IPS-NIHi7 (cell line): Measurements from ENCODE around the gene CPNE4.
A peak's percentile ranks its signal among the peaks of the same experiment; 100 is the strongest.
"Not testable (repeated sequence)": the region's sequence is repeated elsewhere in the genome, so short reads cannot be mapped to it uniquely, and the experiment has no call there.

Experiments
- DNase-seq: peaks from one replicate; pipeline ENCODE4 v3.0.0; 2012; ENCODE audit warnings: mixed read lengths; ENCODE audit errors: extremely low spot score

Gene CPNE4

GRCh38 chr3:131538968-131539367, 495.8 kb downstream of the CPNE4 start:
- no peak for DNase-seq

- DNase-seq = no peak
These were observed 497.3 kb downstream of the CPNE4 start for GRCh38 chr3:131537531-131537930.

- DNase-seq = no peak
These were observed 499.2 kb downstream of the CPNE4 start for GRCh38 chr3:131535596-131535995.

GRCh38 chr3:131535131-131535530, 499.7 kb downstream of the CPNE4 start:
- no peak for DNase-seq

- no peak for DNase-seq
These were observed 502.2 kb downstream of the CPNE4 start for GRCh38 chr3:131532645-131533044.

- no peak for DNase-seq
These were observed 504.0 kb downstream of the CPNE4 start for GRCh38 chr3:131530843-131531242.

- no peak for DNase-seq
These were observed 504.4 kb downstream of the CPNE4 start for GRCh38 chr3:131530388-131530787.

GRCh38 chr3:131526801-131527347, 507.9 kb downstream of the CPNE4 start:
- DNase-seq = peak; percentile 81

- DNase-seq = no peak
These were observed 516.1 kb downstream of the CPNE4 start for GRCh38 chr3:131518680-131519079.

GRCh38 chr3:131505421-131505820, 529.4 kb downstream of the CPNE4 start:
- DNase-seq = no peak

GRCh38 chr3:131503320-131503635, 531.5 kb downstream of the CPNE4 start:
- no peak for DNase-seq

- DNase-seq = peak; percentile 89
These were observed 532.1 kb downstream of the CPNE4 start, which contains the start of gene MRPL3 for GRCh38 chr3:131502530-131503319. Gene MRPL3, minus strand, starts transcription at chr3:131502971. Its CDS starts 150 bp downstream, at chr3:131502821.

GRCh38 chr3:131501949-131502348, 532.9 kb downstream of the CPNE4 start:
- DNase-seq = peak; percentile 15

GRCh38 chr3:131494706-131495105, 540.1 kb downstream of the CPNE4 start:
- no peak for DNase-seq

- DNase-seq = no peak
These were observed 543.0 kb downstream of the CPNE4 start for GRCh38 chr3:131491775-131492174.

GRCh38 chr3:131491084-131491483, 543.7 kb downstream of the CPNE4 start:
- no peak for DNase-seq

- DNase-seq = not testable (repeated sequence)
These were observed 548.3 kb downstream of the CPNE4 start for GRCh38 chr3:131486545-131486944.

- no peak for DNase-seq
These were observed 549.7 kb downstream of the CPNE4 start for GRCh38 chr3:131485119-131485518.

GRCh38 chr3:131484496-131485111, 550.2 kb downstream of the CPNE4 start:
- no peak for DNase-seq
